Glutamatergic neuron (in vitro differentiated cells): ENCODE results near the gene TBC1D9B. TPM values are rescaled to one million over a fixed set of nuclear protein-coding genes. Genes with fewer than 3 reads are reported as not detected.

Experiments
- DNase-seq: peaks from one replicate; pipeline ENCODE4 v3.0.0; 2022
- H3K27ac Mint-ChIP-seq: one replicate; pipeline ENCODE4 v1.8.0; 2020; ENCODE audit warnings: mild to moderate bottlenecking, mixed read lengths, inconsistent platforms; ENCODE audit not compliant: unreplicated experiment
- H3K27me3 Mint-ChIP-seq: one replicate; pipeline ENCODE4 v1.8.0; 2020; ENCODE audit warnings: mild to moderate bottlenecking, moderate library complexity, mixed read lengths, inconsistent platforms; ENCODE audit not compliant: unreplicated experiment
- H3K36me3 Mint-ChIP-seq: one replicate; pipeline ENCODE4 v1.8.0; 2020; ENCODE audit warnings: mild to moderate bottlenecking, mixed read lengths, inconsistent platforms; ENCODE audit not compliant: unreplicated experiment
- H3K4me1 Mint-ChIP-seq: one replicate; pipeline ENCODE4 v1.8.0; 2020; ENCODE audit warnings: mild to moderate bottlenecking, low read depth, mixed read lengths, inconsistent platforms; ENCODE audit not compliant: unreplicated experiment
- H3K4me3 Mint-ChIP-seq: one replicate; pipeline ENCODE4 v1.8.0; 2020; ENCODE audit warnings: mild to moderate bottlenecking, mixed read lengths, inconsistent platforms; ENCODE audit not compliant: unreplicated experiment
- H3K9me3 Mint-ChIP-seq: one replicate; pipeline ENCODE4 v1.8.0; 2020; ENCODE audit warnings: mild to moderate bottlenecking, moderate library complexity, mixed read lengths, inconsistent platforms; ENCODE audit not compliant: unreplicated experiment
- CTCF ChIP-seq: fragments of 200-600 bp; sonication (generic); IDR thresholded peaks from one replicate; pipeline ENCODE4 v1.5.0; 2021; ENCODE audit not compliant: partially characterized antibody, unreplicated experiment
- total RNA-seq: library from RNA; stranded (reverse); fragmentation: NEBNext Ultra II Directional; extraction: Animal tissue kit (Norgen Biotek cat#: 25700); gene quantifications from one replicate; pipeline ENCODE4 v1.2.1, GENCODE V29; 2021; ENCODE audit not compliant: unreplicated experiment

Gene TBC1D9B
- total RNA-seq, 1 donor from 2014 or later: 81.8 TPM

GRCh38 chr5:179830818-179831468 is 76.8 kb downstream of the TBC1D9B start:
- peaks cover 14% of the 10 kb centered on the region for H3K9me3 Mint-ChIP-seq
- H3K27me3 Mint-ChIP-seq: peaks cover 3% of the 10 kb centered on the region
- TF ChIP-seq CTCF: no peak
- H3K4me3 Mint-ChIP-seq: no peak overlapping the region
- no peak overlapping the region for H3K27ac Mint-ChIP-seq
- no peak for DNase-seq
- peaks cover 13% of the 10 kb centered on the region for H3K4me1 Mint-ChIP-seq
- peaks cover 25% of the 10 kb centered on the region for H3K36me3 Mint-ChIP-seq

- TF ChIP-seq CTCF: no peak
- Mint-ChIP-seq H3K27ac (no peak overlapping the region), H3K4me1 (peaks cover 15% of the 10 kb centered on the region), H3K36me3 (peaks cover 17% of the 10 kb centered on the region), H3K27me3 (peaks cover 4% of the 10 kb centered on the region), H3K9me3 (peaks cover 12% of the 10 kb centered on the region), H3K4me3 (no peak overlapping the region)
- no peak for DNase-seq
Measured at GRCh38 chr5:179829732-179830435, 77.8 kb downstream of the TBC1D9B start.

GRCh38 chr5:179828756-179829421 is 78.8 kb downstream of the TBC1D9B start:
- Mint-ChIP-seq H3K4me1 (peaks cover 18% of the 10 kb centered on the region), H3K9me3 (peaks cover 12% of the 10 kb centered on the region), H3K27me3 (peaks cover 6% of the 10 kb centered on the region), H3K4me3 (no peak overlapping the region), H3K36me3 (peaks cover 17% of the 10 kb centered on the region), H3K27ac (peak overlapping the region; percentile 73)
- TF ChIP-seq CTCF: no peak
- no peak for DNase-seq

- TF ChIP-seq CTCF: no peak
- H3K4me3 Mint-ChIP-seq: no peak overlapping the region
- H3K27me3 Mint-ChIP-seq: peaks cover 6% of the 10 kb centered on the region
- DNase-seq: peak; percentile 33
- peak overlapping the region; percentile 52 for H3K27ac Mint-ChIP-seq
- peaks cover 17% of the 10 kb centered on the region for H3K36me3 Mint-ChIP-seq
- H3K9me3 Mint-ChIP-seq: peaks cover 13% of the 10 kb centered on the region
- H3K4me1 Mint-ChIP-seq: peaks cover 20% of the 10 kb centered on the region
Measured at GRCh38 chr5:179827680-179828079, 80.0 kb downstream of the TBC1D9B start.
